ENCODE results near the gene SPRYD4. TPM values are rescaled to one million over a fixed set of nuclear protein-coding genes. Genes with fewer than 3 reads are reported as not detected.

SPRYD4 gene
- total and polyA plus RNA-seq, 9 of the 15 experiments (the other 6 are each of a cell fraction or from before 2014, with no cell fraction given), result 1.8 to 4.7 (median 2.8) TPM

DNA sequence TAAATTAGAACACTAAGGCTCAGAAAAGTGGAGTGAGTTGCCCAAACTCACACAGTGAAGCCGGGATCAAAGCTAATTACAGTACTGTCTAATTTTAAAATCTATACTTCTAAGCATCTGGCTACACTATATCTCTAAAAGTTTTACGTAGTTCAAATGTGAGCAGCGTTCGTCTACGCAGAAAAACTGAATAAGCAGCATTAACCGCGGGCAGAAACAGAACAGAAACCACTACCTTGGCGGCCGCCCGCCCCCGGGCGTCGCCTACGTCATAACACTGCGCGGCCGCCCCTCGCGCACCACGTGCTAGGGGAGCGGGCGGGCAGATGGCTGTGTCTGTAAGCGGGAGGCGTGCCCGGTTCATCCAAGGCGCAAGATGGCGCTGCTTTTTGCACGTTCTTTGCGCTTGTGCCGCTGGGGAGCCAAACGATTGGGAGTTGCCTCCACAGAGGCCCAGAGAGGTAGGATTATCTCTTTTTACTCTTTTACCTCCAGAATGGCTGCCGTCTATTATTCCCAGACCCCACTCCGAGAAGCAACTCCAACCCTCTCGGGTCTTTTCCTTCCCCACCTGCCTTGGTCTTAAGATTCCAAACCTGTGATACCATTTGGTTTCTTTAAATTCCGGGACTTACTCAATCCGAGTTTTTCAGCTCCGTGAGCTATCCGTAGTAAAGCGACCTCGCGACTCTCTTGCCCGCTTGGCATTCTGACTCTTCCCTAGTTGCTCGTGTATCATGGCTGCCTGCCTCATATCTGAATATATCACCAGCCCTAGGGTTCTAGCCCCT, at the start of gene SPRYD4 (continued):
- TF ChIP-seq, protein P1, sequence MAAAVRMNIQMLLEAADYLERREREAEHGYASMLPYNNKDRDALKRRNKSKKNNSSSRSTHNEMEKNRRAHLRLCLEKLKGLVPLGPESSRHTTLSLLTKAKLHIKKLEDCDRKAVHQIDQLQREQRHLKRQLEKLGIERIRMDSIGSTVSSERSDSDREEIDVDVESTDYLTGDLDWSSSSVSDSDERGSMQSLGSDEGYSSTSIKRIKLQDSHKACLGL (CRISPR knock-in tag; IDR thresholded peaks at IDR 0.05; ENCODE audit: borderline replicate concordance, poor library complexity, severe bottlenecking), result peak; percentile 99
- TF ChIP-seq, protein P2, sequence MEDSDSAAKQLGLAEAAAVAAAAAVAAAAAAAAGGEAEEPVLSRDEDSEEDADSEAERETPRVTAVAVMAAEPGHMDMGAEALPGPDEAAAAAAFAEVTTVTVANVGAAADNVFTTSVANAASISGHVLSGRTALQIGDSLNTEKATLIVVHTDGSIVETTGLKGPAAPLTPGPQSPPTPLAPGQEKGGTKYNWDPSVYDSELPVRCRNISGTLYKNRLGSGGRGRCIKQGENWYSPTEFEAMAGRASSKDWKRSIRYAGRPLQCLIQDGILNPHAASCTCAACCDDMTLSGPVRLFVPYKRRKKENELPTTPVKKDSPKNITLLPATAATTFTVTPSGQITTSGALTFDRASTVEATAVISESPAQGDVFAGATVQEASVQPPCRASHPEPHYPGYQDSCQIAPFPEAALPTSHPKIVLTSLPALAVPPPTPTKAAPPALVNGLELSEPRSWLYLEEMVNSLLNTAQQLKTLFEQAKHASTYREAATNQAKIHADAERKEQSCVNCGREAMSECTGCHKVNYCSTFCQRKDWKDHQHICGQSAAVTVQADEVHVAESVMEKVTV (CRISPR knock-in tag; IDR thresholded peaks at IDR 0.05), result no peak
- TF ChIP-seq, protein P3, sequence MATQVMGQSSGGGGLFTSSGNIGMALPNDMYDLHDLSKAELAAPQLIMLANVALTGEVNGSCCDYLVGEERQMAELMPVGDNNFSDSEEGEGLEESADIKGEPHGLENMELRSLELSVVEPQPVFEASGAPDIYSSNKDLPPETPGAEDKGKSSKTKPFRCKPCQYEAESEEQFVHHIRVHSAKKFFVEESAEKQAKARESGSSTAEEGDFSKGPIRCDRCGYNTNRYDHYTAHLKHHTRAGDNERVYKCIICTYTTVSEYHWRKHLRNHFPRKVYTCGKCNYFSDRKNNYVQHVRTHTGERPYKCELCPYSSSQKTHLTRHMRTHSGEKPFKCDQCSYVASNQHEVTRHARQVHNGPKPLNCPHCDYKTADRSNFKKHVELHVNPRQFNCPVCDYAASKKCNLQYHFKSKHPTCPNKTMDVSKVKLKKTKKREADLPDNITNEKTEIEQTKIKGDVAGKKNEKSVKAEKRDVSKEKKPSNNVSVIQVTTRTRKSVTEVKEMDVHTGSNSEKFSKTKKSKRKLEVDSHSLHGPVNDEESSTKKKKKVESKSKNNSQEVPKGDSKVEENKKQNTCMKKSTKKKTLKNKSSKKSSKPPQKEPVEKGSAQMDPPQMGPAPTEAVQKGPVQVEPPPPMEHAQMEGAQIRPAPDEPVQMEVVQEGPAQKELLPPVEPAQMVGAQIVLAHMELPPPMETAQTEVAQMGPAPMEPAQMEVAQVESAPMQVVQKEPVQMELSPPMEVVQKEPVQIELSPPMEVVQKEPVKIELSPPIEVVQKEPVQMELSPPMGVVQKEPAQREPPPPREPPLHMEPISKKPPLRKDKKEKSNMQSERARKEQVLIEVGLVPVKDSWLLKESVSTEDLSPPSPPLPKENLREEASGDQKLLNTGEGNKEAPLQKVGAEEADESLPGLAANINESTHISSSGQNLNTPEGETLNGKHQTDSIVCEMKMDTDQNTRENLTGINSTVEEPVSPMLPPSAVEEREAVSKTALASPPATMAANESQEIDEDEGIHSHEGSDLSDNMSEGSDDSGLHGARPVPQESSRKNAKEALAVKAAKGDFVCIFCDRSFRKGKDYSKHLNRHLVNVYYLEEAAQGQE (IDR thresholded peaks at IDR 0.05; ENCODE audit: borderline replicate concordance), result peak; percentile 60
- TF ChIP-seq, protein P3 (CRISPR knock-in tag; IDR thresholded peaks at IDR 0.05; ENCODE audit: low read depth), result no peak
- TF ChIP-seq, protein P4, sequence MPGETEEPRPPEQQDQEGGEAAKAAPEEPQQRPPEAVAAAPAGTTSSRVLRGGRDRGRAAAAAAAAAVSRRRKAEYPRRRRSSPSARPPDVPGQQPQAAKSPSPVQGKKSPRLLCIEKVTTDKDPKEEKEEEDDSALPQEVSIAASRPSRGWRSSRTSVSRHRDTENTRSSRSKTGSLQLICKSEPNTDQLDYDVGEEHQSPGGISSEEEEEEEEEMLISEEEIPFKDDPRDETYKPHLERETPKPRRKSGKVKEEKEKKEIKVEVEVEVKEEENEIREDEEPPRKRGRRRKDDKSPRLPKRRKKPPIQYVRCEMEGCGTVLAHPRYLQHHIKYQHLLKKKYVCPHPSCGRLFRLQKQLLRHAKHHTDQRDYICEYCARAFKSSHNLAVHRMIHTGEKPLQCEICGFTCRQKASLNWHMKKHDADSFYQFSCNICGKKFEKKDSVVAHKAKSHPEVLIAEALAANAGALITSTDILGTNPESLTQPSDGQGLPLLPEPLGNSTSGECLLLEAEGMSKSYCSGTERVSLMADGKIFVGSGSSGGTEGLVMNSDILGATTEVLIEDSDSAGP (CRISPR knock-in tag; IDR thresholded peaks at IDR 0.05), result no peak
- TF ChIP-seq ZNF212 (CRISPR knock-in tag; IDR thresholded peaks at IDR 0.05) (no peak), EGR1 (conservative IDR thresholded peaks at IDR 0.05) (peak; percentile 97), ZNF589 (CRISPR knock-in tag; IDR thresholded peaks at IDR 0.05; ENCODE audit: low read depth) (peak; percentile 84), MXI1 (IDR thresholded peaks at IDR 0.05; ENCODE audit: low read depth, low read length) (peak; percentile 97), POLR2G (IDR thresholded peaks at IDR 0.05; ENCODE audit: low read depth, low read length) (peak; percentile 94), KDM1A (IDR thresholded peaks at IDR 0.05) (0 out of 4 replicates have a peak, but pooled peaks of 1 of the 2 experiments have one; percentile 1), ETS2 (tag; IDR thresholded peaks at IDR 0.05; ENCODE audit: borderline replicate concordance, poor library complexity, severe bottlenecking) (no peak)
- TF ChIP-seq, protein P5, sequence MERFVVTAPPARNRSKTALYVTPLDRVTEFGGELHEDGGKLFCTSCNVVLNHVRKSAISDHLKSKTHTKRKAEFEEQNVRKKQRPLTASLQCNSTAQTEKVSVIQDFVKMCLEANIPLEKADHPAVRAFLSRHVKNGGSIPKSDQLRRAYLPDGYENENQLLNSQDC (CRISPR knock-in tag; IDR thresholded peaks at IDR 0.05), result no peak

Data from K562 (cell line).